Testis (tissue), 3 donors: Measurements from ENCODE around the gene SMOC1. TPM values are rescaled to one million over a fixed set of nuclear protein-coding genes. Genes with fewer than 3 reads are reported as not detected.
A peak's percentile ranks its signal among the peaks of the same experiment; 100 is the strongest.

Source experiments
- DNase-seq: peaks from one replicate; pipeline ENCODE4 v3.0.0-alpha.2; 2019
- H3K27ac ChIP-seq, 2 donors: fragments of 200-600 bp; sonication (generic); one replicate each; pipeline ENCODE4 v1.5.1; 2019
- H3K27me3 ChIP-seq: fragments of 200-600 bp; sonication (generic); one replicate; pipeline ENCODE4 v1.5.1; 2019
- H3K36me3 ChIP-seq: fragments of 200-600 bp; sonication (generic); one replicate; pipeline ENCODE4 v1.5.1; 2017; ENCODE audit warnings: low read depth; ENCODE audit errors: missing control alignments
- H3K4me1 ChIP-seq: fragments of 200-600 bp; sonication (generic); one replicate; pipeline ENCODE4 v1.5.1; 2019
- H3K4me3 ChIP-seq, 2 donors: fragments of 200-600 bp; sonication (generic); one replicate each; pipeline ENCODE4 v1.5.1; 2017 to 2019
- H3K9me3 ChIP-seq: fragments of 200-600 bp; sonication (generic); one replicate; pipeline ENCODE4 v1.5.1; 2017
- POLR2A ChIP-seq: fragments of 450-650 bp; IDR thresholded peaks from one replicate; pipeline ENCODE4 v1.6.1; 2017; ENCODE audit warnings: antibody characterized with exemption, mild to moderate bottlenecking, moderate library complexity
- WGBS, 2 donors: methylation state at CpG; one replicate each; pipeline ENCODE4 v1.1.5; 2018; 5-methylcytosine and 5-hydroxymethylcytosine counted together
- intact Hi-C: fragments of 100-400 bp; cut with DNase I; formaldehyde crosslinking; loops from one replicate; pipeline ENCODE4 v1.15.1; 2023; ENCODE audit warnings: low total_unique reads
- polyA plus RNA-seq: library from polyadenylated mRNA; stranded (reverse); fragments of 350-450 nt; fragmentation: Illumina TruSeq; extraction: RNeasy Lipid Tissue Mini Kit (QIAGEN cat#74804); gene quantifications from one replicate; pipeline ENCODE4 v1.2.3, GENCODE V29; 2014; ENCODE audit warnings: low read depth, low replicate concordance; ENCODE audit not compliant: insufficient read depth
- total RNA-seq, 2 donors: library from RNA; depleted of rRNA; stranded (reverse); fragments of >200 nt; gene quantifications; one replicate each; pipeline ENCODE4 v1.2.3, GENCODE V29; 2016
- TF ChIP-seq, protein P1 (sequence below), 3 experiments: fragments of 450-650 bp in 2 of 3; fragments of 200-600 bp in 1 of 3; sonication (generic) in 1 of 3; IDR thresholded peaks; one replicate each; pipeline ENCODE4 v1.5.1; 2016 to 2019; ENCODE audit warnings: antibody characterized with exemption in 3 of 3, mild to moderate bottlenecking in 2 of 3, moderate library complexity in 1 of 3

The SMOC1 gene
- total and polyA plus RNA-seq, 3 donors from 2014 or later, result 88.2 to 248 (median 143) TPM

DNA sequence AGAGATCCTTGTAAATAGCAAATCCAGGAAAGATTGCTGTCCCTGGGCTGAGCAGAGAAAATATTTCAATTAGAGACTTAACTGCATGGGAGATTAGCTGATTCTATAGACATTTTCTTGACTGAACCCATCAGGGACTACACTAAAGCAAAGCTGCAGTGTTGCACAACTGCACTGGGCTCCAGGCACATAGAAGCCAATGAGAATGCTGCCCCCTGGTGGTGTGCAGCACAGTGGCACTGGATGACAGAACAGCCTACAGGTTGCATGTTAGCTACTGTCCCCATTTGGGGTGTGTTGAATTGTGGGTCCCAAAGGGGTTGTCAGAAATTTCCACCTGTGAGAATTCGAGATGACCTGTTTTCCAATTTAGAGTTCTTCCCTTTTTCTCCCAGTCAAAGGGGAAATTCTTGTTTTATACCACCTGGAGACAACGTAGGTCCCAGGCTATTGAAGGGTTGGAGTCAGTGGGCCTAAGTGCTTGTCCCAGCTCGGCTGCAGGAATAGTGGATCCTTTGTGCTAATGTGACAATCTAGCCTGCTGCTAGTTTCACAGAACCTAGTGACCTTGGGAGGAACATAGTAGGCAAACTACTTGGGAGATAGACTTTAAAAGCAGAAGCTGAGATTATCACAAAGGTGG lies 194.8 kb downstream of the SMOC1 start:
- Histone ChIP-seq H3K9me3 (no peaks in the 10 kb centered on the region), H3K4me1 (no peaks in the 10 kb centered on the region), H3K36me3 (no peaks in the 10 kb centered on the region), H3K4me3 (no peak overlapping the region), H3K27me3 (no peaks in the 10 kb centered on the region), H3K27ac (no peak overlapping the region)
- WGBS, 2 donors, result 54 to 64% methylated on average over 3 of the region's 3 CpGs
- TF ChIP-seq POLR2A, result no peak
- TF ChIP-seq, protein P1, sequence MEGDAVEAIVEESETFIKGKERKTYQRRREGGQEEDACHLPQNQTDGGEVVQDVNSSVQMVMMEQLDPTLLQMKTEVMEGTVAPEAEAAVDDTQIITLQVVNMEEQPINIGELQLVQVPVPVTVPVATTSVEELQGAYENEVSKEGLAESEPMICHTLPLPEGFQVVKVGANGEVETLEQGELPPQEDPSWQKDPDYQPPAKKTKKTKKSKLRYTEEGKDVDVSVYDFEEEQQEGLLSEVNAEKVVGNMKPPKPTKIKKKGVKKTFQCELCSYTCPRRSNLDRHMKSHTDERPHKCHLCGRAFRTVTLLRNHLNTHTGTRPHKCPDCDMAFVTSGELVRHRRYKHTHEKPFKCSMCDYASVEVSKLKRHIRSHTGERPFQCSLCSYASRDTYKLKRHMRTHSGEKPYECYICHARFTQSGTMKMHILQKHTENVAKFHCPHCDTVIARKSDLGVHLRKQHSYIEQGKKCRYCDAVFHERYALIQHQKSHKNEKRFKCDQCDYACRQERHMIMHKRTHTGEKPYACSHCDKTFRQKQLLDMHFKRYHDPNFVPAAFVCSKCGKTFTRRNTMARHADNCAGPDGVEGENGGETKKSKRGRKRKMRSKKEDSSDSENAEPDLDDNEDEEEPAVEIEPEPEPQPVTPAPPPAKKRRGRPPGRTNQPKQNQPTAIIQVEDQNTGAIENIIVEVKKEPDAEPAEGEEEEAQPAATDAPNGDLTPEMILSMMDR (IDR thresholded peaks at IDR 0.05), result peak; percentile 73 to 81 (median 77)
- intact Hi-C loops, result no loop called here
- peak; percentile 83 for DNase-seq

DNA sequence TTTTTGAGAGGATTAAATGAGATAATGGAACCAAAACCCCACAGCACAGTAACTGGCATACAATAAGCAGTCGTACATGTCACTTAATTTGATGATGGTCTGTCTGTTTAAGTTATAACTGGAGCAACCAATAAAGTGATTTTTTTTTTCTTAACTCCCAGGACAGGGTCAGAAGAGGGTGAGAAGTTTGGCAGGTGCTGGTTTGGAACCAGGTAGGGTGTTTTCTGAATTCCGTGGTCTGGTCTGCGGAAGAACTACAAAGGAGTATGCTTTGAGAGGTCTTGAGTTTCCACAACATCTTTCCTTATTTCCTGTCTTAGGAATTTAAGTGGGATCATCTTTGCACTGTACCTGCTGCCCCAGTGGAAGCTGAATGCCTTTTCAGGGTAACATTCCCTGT lies 197.8 kb downstream of the SMOC1 start:
- WGBS, 2 donors, result 81 to 90% methylated on average over 3 of the region's 3 CpGs
- H3K4me1 ChIP-seq, result no peaks in the 10 kb centered on the region

DNA sequence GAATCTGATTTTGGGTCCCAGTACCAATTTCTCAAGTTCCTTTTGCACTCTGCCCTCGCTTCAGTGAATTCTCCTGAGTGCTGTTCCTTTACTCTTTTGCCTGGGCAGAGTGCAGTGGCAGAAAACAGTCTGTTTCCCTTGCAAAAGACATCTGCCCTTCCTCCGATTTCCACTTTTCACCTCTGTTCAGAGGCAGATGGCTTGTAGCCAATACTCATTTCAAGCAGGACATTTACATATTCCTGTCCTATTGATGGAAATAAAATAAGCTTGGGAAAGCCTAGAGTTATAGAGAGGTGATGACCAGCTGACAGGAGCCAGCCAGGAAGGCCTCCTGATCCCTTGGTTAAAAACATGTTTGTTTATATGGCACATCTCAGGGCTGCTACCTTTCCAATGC lies 198.5 kb downstream of the SMOC1 start:
- H3K4me1 ChIP-seq, result no peaks in the 10 kb centered on the region
- no peak overlapping the region for H3K4me3 ChIP-seq
- intact Hi-C loops, result no loop called here
- no peaks in the 10 kb centered on the region for H3K36me3 ChIP-seq
- no peak overlapping the region for H3K27ac ChIP-seq
- TF ChIP-seq, protein P1 (IDR thresholded peaks at IDR 0.05), result no peak
- TF ChIP-seq POLR2A, result no peak
- DNase-seq, result no peak
- H3K27me3 ChIP-seq, result no peaks in the 10 kb centered on the region
- WGBS, 2 donors, result 32 to 57% methylated on average over 2 of the region's 2 CpGs
- H3K9me3 ChIP-seq, result no peaks in the 10 kb centered on the region

More for the DNA sequence above, 197.8 kb downstream of the SMOC1 start:
- no peaks in the 10 kb centered on the region for H3K36me3 ChIP-seq
- no peaks in the 10 kb centered on the region for H3K27me3 ChIP-seq
- H3K4me3 ChIP-seq, result no peak overlapping the region
- H3K9me3 ChIP-seq, result no peaks in the 10 kb centered on the region
- TF ChIP-seq, protein P1 (IDR thresholded peaks at IDR 0.05), result no peak
- TF ChIP-seq POLR2A, result no peak
- no peak overlapping the region for H3K27ac ChIP-seq
- no peak for DNase-seq
- intact Hi-C loops, result no loop called here

DNA sequence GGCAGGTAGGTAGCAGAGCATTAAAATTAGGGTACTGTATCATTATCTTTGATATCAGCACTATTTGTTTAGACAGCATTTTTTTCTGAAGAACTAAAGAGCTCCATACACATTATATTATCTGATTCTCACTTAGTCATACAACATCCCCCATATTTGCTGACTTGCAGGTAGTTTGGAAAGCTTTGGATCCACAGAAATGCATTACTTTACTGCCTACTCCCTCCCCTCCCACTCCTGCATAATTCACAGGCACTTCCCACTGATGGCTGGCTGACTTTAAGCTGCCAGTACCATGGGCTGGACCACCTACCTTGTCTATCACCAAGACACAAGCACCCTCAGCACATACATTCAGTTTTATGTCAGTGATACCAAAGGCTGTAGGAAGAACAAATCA lies 199.1 kb downstream of the SMOC1 start:
- H3K4me3 ChIP-seq, result no peak overlapping the region
- TF ChIP-seq POLR2A, result no peak
- TF ChIP-seq, protein P1 (IDR thresholded peaks at IDR 0.05), result no peak
- DNase-seq, result no peak
- H3K27me3 ChIP-seq, result no peaks in the 10 kb centered on the region
- no peak overlapping the region for H3K27ac ChIP-seq
- H3K36me3 ChIP-seq, result no peaks in the 10 kb centered on the region
- intact Hi-C loops, result no loop called here
- H3K4me1 ChIP-seq, result no peaks in the 10 kb centered on the region
- H3K9me3 ChIP-seq, result no peaks in the 10 kb centered on the region

DNA sequence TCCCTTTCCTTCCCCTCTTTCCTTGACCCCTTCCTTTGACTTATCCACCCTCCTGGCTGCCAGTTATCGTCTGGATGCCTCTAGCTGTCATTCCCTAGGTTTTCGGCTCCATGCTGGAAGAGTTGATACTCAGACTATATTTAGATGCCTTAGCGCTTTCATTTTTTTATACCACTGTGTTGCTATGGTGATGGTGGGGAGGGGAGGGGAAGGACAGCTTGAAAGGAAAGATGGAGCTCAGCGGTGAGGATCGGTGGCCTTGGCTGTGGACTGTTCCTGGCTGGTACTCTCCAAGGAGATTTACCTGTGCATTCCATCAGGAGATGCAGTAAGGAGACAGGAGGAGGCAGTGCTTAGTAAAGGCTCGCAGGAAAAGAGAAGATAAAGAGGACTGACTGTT lies 200.9 kb downstream of the SMOC1 start:
- Histone ChIP-seq H3K4me3 (no peak overlapping the region), H3K27ac (no peak overlapping the region), H3K36me3 (no peaks in the 10 kb centered on the region), H3K4me1 (no peaks in the 10 kb centered on the region), H3K9me3 (no peaks in the 10 kb centered on the region), H3K27me3 (no peaks in the 10 kb centered on the region)
- no peak for DNase-seq
- WGBS, 2 donors, result 73 to 76% methylated on average over 6 of the region's 6 CpGs
- TF ChIP-seq POLR2A, result no peak
- TF ChIP-seq, protein P1 (IDR thresholded peaks at IDR 0.05), result no peak
- intact Hi-C loops, result no loop called here
